Cardiac fibroblast (primary cell): ENCODE measurements around the gene TOM1.

Experiments
- DNase-seq, 2 donors: peaks; one replicate each; pipeline versions ENCODE4 v3.0.0 to v3.0.0-alpha.2; 2010; ENCODE audit warnings: low read depth in 2 of 2
- H3K4me3 ChIP-seq, 2 donors: replicated peaks in 1 of 2; 1 replicate in 1 of 2; 2 replicates in 1 of 2; pipeline ENCODE4 v1.5.1; 2011; ENCODE audit warnings: low read depth in 2 of 2, low read length in 2 of 2, mild to moderate bottlenecking in 2 of 2, moderate library complexity in 1 of 2
- CTCF ChIP-seq: IDR thresholded peaks from one replicate; pipeline ENCODE4 v1.5.1; 2011; ENCODE audit warnings: low read depth, mild to moderate bottlenecking, low read length, inconsistent platforms

The TOM1 gene

GRCh38 chr22:35292786-35293185 is 6.9 kb upstream of the TOM1 start:
- H3K4me3 ChIP-seq = no peak overlapping the region
- no peak for TF ChIP-seq CTCF
- no peak for DNase-seq

GRCh38 chr22:35296051-35296450 is 3.6 kb upstream of the TOM1 start:
- H3K4me3 ChIP-seq = no peak overlapping the region
- DNase-seq = no peak
- no peak for TF ChIP-seq CTCF

GRCh38 chr22:35299217-35299672 is 449 bp upstream of the TOM1 start:
- DNase-seq = peak in 1 of 2 donors; percentile 16
- peak overlapping the region; percentile 85 to 89 for H3K4me3 ChIP-seq
- no peak for TF ChIP-seq CTCF

- peak overlapping the region in 1 of 2 donors; percentile 89 for H3K4me3 ChIP-seq
- DNase-seq = peak; percentile 98 to 99
- no peak for TF ChIP-seq CTCF
Measured at GRCh38 chr22:35301372-35301874, 1.7 kb downstream of the TOM1 start.

GRCh38 chr22:35303029-35303624 is 3.4 kb downstream of the TOM1 start:
- peak in 1 of 2 donors; percentile 26 for DNase-seq
- TF ChIP-seq CTCF = no peak
- H3K4me3 ChIP-seq = no peak overlapping the region

- no peak for DNase-seq
- H3K4me3 ChIP-seq = no peak overlapping the region
- TF ChIP-seq CTCF = no peak
Measured at GRCh38 chr22:35305525-35306070, 5.9 kb downstream of the TOM1 start.
